ENCODE data around the gene ARRDC5.

ARRDC5 gene

GRCh38 chr19:4879041-4879440 is 23.7 kb downstream of the ARRDC5 start:
- in situ Hi-C loops (cut with MboI; ENCODE audit: low pct_unique_long_range_greater_than_20kb, low sequenced_read_pairs, unreplicated experiment): no loop called here
- TF ChIP-seq, protein P1, sequence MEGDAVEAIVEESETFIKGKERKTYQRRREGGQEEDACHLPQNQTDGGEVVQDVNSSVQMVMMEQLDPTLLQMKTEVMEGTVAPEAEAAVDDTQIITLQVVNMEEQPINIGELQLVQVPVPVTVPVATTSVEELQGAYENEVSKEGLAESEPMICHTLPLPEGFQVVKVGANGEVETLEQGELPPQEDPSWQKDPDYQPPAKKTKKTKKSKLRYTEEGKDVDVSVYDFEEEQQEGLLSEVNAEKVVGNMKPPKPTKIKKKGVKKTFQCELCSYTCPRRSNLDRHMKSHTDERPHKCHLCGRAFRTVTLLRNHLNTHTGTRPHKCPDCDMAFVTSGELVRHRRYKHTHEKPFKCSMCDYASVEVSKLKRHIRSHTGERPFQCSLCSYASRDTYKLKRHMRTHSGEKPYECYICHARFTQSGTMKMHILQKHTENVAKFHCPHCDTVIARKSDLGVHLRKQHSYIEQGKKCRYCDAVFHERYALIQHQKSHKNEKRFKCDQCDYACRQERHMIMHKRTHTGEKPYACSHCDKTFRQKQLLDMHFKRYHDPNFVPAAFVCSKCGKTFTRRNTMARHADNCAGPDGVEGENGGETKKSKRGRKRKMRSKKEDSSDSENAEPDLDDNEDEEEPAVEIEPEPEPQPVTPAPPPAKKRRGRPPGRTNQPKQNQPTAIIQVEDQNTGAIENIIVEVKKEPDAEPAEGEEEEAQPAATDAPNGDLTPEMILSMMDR (IDR thresholded peaks at IDR 0.05; ENCODE audit: extremely low read depth, insufficient read depth, missing control alignments): no peak
- DNase-seq (ENCODE audit: low spot score): no peak

- peak; percentile 41 for DNase-seq (ENCODE audit: low spot score)
- in situ Hi-C loops (cut with MboI; ENCODE audit: low pct_unique_long_range_greater_than_20kb, low sequenced_read_pairs, unreplicated experiment): no loop called here
Measured at GRCh38 chr19:4878491-4878968, 24.2 kb downstream of the ARRDC5 start.

DNA sequence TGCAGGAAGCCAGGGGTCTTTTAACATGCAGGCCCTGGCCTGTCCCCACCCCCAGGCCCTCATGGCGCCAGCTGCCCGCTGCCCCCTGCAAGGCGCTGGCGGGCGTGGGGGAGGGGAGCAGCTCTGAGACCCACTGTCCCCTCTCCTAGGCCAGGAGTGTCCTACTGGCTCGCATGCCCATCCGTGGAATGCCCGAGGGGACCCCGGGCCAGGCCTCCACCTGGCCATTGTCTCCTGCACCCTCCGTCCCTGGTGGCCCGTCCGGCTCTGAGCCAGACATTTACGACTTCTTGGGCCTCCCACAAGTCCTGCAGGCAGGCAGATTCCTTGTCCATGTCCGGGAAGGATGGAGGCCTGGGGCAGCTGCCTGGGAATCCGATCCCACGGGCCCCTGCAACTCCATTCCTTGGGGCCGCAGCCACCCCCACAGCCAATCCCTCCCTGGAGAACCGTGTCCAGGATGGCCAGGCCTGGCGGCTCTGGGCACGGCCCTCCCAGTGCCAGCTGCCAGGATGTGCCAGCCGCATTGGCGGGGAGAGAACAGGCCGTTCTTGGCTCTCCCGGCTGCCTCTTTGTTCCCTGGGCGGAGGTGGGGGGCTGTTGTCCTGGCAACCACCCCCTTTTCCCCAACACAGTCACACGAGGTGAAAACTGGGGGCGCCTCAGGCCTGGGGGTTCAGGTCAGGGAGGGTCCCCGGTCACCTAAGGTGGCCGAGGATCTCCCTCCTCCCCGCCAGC is 24.8 kb downstream of the ARRDC5 start:
- DNase-seq (ENCODE audit: low spot score): peak; percentile 37
- TF ChIP-seq, protein P1 (IDR thresholded peaks at IDR 0.05; ENCODE audit: extremely low read depth, insufficient read depth, missing control alignments): no peak
- in situ Hi-C loops (cut with MboI; ENCODE audit: low pct_unique_long_range_greater_than_20kb, low sequenced_read_pairs, unreplicated experiment): no loop called here

More at GRCh38 chr19:4878491-4878968, 24.2 kb downstream of the ARRDC5 start:
- TF ChIP-seq, protein P1 (IDR thresholded peaks at IDR 0.05; ENCODE audit: extremely low read depth, insufficient read depth, missing control alignments): no peak

GRCh38 chr19:4873930-4874329 is 28.8 kb downstream of the ARRDC5 start:
- DNase-seq (ENCODE audit: low spot score): no peak
- TF ChIP-seq, protein P1 (IDR thresholded peaks at IDR 0.05; ENCODE audit: extremely low read depth, insufficient read depth, missing control alignments): no peak
- in situ Hi-C loops (cut with MboI; ENCODE audit: low pct_unique_long_range_greater_than_20kb, low sequenced_read_pairs, unreplicated experiment): no loop called here

DNA sequence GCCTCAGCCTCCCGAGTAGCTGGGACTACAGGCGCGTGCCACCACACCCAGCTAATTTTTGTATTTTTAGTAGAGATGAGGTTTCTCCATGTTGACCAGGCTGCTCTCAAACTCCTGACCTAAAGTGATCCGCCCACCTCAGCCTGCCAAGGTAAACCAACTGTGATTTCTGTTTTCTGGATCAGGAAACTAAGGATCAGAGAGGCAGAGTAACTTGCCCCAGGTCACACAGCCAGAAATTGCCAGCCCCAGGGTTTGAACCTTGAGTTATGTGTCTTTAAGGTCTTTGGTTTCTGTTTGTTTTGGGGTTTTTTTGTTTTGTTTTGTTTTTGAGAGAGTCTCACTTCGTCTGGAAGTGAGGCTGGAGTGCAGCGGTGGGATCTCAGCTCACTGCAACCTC is 31.0 kb downstream of the ARRDC5 start:
- TF ChIP-seq, protein P1 (IDR thresholded peaks at IDR 0.05; ENCODE audit: extremely low read depth, insufficient read depth, missing control alignments): no peak
- in situ Hi-C loops (cut with MboI; ENCODE audit: low pct_unique_long_range_greater_than_20kb, low sequenced_read_pairs, unreplicated experiment): no loop called here
- DNase-seq (ENCODE audit: low spot score): no peak

DNA sequence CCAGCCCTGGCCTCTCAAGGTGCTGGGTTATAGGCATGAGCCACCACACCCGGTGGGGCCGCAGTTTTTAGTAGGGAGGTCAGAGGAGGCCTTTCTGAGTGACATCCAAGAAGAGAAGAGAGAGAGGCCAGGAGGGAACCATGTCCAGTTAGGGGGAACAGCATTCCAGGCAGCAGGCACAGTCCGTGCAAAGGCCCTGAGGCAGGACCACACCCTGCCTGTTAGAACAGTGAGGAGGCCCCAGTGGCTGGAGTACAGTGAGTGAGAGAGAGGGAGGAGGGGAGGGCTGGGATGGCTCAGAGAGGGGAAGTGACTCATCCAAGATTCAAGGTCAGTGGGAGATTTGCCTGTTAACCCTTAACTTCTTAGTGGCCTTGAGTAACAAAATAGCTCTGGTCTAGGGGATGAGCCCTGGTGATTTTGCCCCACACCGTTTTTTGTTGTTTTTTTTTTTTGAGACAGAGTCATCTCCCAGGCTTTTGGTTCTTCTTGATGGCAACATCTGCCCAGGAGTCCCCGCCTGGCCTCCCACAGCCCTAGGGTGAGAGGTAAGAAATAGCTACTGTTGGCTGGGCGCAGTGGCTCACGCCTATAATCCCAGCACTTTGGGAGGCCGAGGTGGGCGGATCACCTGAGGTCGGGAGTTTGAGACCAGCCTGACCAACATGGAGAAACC is 32.5 kb downstream of the ARRDC5 start:
- DNase-seq (ENCODE audit: low spot score): no peak
- in situ Hi-C loops (cut with MboI; ENCODE audit: low pct_unique_long_range_greater_than_20kb, low sequenced_read_pairs, unreplicated experiment): no loop called here
- TF ChIP-seq, protein P1 (IDR thresholded peaks at IDR 0.05; ENCODE audit: extremely low read depth, insufficient read depth, missing control alignments): no peak
